ENCODE results near the gene ATAD3A. TPM values are rescaled to one million over a fixed set of nuclear protein-coding genes. Genes with fewer than 3 reads are reported as not detected.
A peak's percentile ranks its signal among the peaks of the same experiment; 100 is the strongest.
"Not testable (repeated sequence)": the region's sequence is repeated elsewhere in the genome, so short reads cannot be mapped to it uniquely, and the experiment has no call there.

Gene ATAD3A
- total and polyA plus RNA-seq, 2 donors (not counting 1 experiment from before 2014, with no cell fraction given) = 12.5 to 18.0 TPM

GRCh38 chr1:1504777-1505365 is 7.1 kb upstream of the ATAD3A start:
- not testable (repeated sequence) for H4K20me1 ChIP-seq (ENCODE audit: control insufficient read depth, extremely low read depth, insufficient read depth, low read length); H3K4me2 ChIP-seq (ENCODE audit: extremely low read depth, insufficient read depth, low read length); H3K4me3 ChIP-seq (replicated peaks in 1 of 4; ENCODE audit: control extremely low read depth in 1 of 4, insufficient read depth in 1 of 4, low read depth in 3 of 4, low read length in 4 of 4); H3K9me3 ChIP-seq (ENCODE audit: control insufficient read depth, insufficient read depth, low read depth, low read length); H3K36me3 ChIP-seq (ENCODE audit: control insufficient read depth, insufficient read depth, low read length); H3K4me1 ChIP-seq (ENCODE audit: control insufficient read depth, extremely low read depth, insufficient read depth, low read length); H3K79me2 ChIP-seq (ENCODE audit: control insufficient read depth, insufficient read depth, low read length); H3K27me3 ChIP-seq (ENCODE audit: control insufficient read depth, insufficient read depth, low read length); H3K9ac ChIP-seq (ENCODE audit: insufficient read depth, low read length)
- H3K27ac ChIP-seq (ENCODE audit: insufficient read depth, low read length) = peak overlapping the region; percentile 65
- peak; percentile 44 to 60 for TF ChIP-seq CTCF (conservative IDR thresholded peaks at IDR 0.05 in 1 of 2, IDR thresholded peaks at IDR 0.05 in 1 of 2; ENCODE audit: low read depth in 1 of 2, low read length in 2 of 2)
- peak; percentile 27 to 54 for DNase-seq (ENCODE audit: low read depth in 2 of 2)
- peak overlapping the region; percentile 73 for H2AFZ ChIP-seq (ENCODE audit: low read length)

GRCh38 chr1:1505366-1505798 is 6.6 kb upstream of the ATAD3A start:
- H3K27ac ChIP-seq (ENCODE audit: insufficient read depth, low read length) = peak overlapping the region; percentile 65
- TF ChIP-seq CTCF (conservative IDR thresholded peaks at IDR 0.05 in 1 of 2, IDR thresholded peaks at IDR 0.05 in 1 of 2; ENCODE audit: low read depth in 1 of 2, low read length in 2 of 2) = peak; percentile 21 to 26
- not testable (repeated sequence) for H3K27me3 ChIP-seq (ENCODE audit: control insufficient read depth, insufficient read depth, low read length); H2AFZ ChIP-seq (ENCODE audit: low read length); H3K4me2 ChIP-seq (ENCODE audit: extremely low read depth, insufficient read depth, low read length); H4K20me1 ChIP-seq (ENCODE audit: control insufficient read depth, extremely low read depth, insufficient read depth, low read length); H3K4me1 ChIP-seq (ENCODE audit: control insufficient read depth, extremely low read depth, insufficient read depth, low read length); H3K9me3 ChIP-seq (ENCODE audit: control insufficient read depth, insufficient read depth, low read depth, low read length); H3K79me2 ChIP-seq (ENCODE audit: control insufficient read depth, insufficient read depth, low read length); DNase-seq (ENCODE audit: low read depth in 2 of 2); H3K4me3 ChIP-seq (replicated peaks in 1 of 4; ENCODE audit: control extremely low read depth in 1 of 4, insufficient read depth in 1 of 4, low read depth in 3 of 4, low read length in 4 of 4); H3K9ac ChIP-seq (ENCODE audit: insufficient read depth, low read length); H3K36me3 ChIP-seq (ENCODE audit: control insufficient read depth, insufficient read depth, low read length)

- H3K9me3 ChIP-seq (ENCODE audit: control insufficient read depth, insufficient read depth, low read depth, low read length); H3K36me3 ChIP-seq (ENCODE audit: control insufficient read depth, insufficient read depth, low read length); DNase-seq (ENCODE audit: low read depth in 2 of 2); H3K79me2 ChIP-seq (ENCODE audit: control insufficient read depth, insufficient read depth, low read length); H4K20me1 ChIP-seq (ENCODE audit: control insufficient read depth, extremely low read depth, insufficient read depth, low read length); H3K9ac ChIP-seq (ENCODE audit: insufficient read depth, low read length); H3K4me2 ChIP-seq (ENCODE audit: extremely low read depth, insufficient read depth, low read length); H3K27ac ChIP-seq (ENCODE audit: insufficient read depth, low read length); H3K27me3 ChIP-seq (ENCODE audit: control insufficient read depth, insufficient read depth, low read length); H3K4me1 ChIP-seq (ENCODE audit: control insufficient read depth, extremely low read depth, insufficient read depth, low read length); H3K4me3 ChIP-seq (replicated peaks in 1 of 4; ENCODE audit: control extremely low read depth in 1 of 4, insufficient read depth in 1 of 4, low read depth in 3 of 4, low read length in 4 of 4): not testable (repeated sequence)
- H2AFZ ChIP-seq (ENCODE audit: low read length) = peak overlapping the region; percentile 46
Measured at GRCh38 chr1:1505801-1506200, 6.2 kb upstream of the ATAD3A start.

All from fibroblast of lung (primary cell).